ENCODE results near the gene XRCC5.

- TF ChIP-seq CTCF (IDR thresholded peaks at IDR 0.05) (no peak), EZH2 (IDR thresholded peaks at IDR 0.05) (no peak)
These were observed 84.9 kb downstream of the XRCC5 start for GRCh38 chr2:216194013-216194412.

Measured in neural progenitor cell (in vitro differentiated cells).